Activated CD4-positive, alpha-beta T cell treated with anti-CD3 and anti-CD28 coated beads for 48 hours (primary cell): ENCODE results near the gene GORAB.

ENCODE experiments used
- DNase-seq: peaks from one replicate; pipeline ENCODE4 v3.0.0-alpha.2; 2020

GORAB gene

DNA sequence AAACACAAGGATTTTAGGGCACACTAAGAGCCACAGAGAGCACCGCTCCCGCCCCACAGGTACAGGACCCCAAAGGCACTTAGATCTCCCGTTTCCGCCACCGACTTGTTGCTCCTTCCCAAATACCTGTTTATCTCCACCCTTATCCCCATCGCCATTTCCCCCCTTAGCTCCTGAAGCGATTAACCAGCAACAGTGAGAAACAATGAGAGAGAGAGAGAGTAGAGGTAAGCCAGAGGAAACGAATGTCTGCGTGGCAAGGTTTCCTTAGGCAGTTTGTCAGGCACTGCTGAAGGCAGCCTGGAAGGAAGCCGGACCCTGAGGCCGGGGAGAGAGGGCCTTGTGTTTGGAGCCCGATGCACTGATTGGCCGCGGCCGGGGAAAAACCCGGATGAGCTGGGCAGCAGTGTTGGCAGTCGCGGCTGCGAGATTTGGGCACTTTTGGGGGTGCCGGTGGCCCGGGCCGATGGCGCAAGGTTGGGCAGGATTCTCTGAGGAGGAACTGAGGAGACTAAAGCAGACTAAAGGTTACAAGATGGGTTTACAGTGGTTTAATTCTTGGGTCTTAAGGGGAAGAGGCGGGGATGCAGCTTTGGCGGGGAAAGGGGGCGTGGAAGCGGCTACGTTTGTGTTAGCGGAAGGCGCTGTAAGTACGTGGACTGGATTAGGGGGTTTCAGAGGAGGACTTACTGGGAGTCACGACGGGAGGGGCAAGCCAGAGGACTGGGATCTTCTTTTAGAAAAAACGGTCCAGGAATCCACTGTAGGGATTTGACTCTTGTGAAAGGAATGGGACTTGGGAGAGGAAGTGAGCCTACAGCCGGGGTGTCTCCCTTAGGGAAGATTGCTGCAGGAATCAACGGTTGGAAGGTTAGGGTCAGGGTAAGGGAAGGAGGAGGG lies at the start of gene GORAB:
GORAB (plus strand) TSS at position 409 of the 900 bp plus-strand sequence; CDS start at position 467, 58 bp downstream.
- DNase-seq: peak; percentile 91

DNA sequence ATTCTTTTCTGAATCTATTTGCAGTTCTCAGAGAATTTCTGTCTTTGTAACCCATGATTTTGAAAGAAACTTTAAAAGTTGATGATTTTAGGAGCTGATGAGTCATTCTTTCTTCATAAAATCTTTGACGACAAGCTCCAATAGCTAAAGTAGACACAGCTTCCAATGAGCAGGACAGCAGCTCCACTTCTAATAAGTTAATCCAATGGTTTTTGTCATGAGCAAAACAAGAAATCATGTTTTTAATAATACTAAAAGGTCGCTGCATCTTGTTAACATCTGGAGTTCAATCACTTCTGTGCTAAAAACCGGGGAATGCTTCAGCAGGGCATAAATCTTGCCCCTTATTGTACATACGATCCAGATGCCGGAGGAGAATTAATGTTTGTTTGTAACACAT lies 48.9 kb upstream of the GORAB start:
- DNase-seq: no peak

DNA sequence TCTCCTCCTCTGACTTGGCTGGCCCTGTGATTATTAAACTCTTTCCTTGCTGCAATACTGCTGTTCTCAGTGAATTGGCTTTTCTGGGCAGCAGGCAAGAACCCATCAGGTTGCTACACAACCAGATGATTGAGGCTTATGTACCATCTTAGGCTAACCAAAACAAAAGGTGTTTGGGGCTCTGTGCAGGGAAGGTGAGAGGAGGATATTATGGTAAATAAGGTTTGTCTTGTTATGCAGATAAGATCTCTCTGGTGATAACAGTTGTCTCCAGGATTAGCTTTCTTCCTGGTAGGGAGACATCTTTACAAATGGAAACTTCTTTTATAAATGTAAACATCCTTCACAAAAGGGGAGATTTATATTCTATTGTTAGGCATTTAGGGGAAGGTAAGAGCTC lies 44.5 kb upstream of the GORAB start:
- DNase-seq: no peak

GRCh38 chr1:170491291-170491690 lies 40.7 kb upstream of the GORAB start:
- no peak for DNase-seq

- no peak for DNase-seq
Observed at GRCh38 chr1:170494369-170494768, 37.6 kb upstream of the GORAB start.

- DNase-seq: no peak
Observed at GRCh38 chr1:170495006-170495405, 37.0 kb upstream of the GORAB start.

GRCh38 chr1:170498876-170499275 lies 33.1 kb upstream of the GORAB start:
- no peak for DNase-seq

- DNase-seq: no peak
Observed at GRCh38 chr1:170503665-170504064, 28.3 kb upstream of the GORAB start.

DNA sequence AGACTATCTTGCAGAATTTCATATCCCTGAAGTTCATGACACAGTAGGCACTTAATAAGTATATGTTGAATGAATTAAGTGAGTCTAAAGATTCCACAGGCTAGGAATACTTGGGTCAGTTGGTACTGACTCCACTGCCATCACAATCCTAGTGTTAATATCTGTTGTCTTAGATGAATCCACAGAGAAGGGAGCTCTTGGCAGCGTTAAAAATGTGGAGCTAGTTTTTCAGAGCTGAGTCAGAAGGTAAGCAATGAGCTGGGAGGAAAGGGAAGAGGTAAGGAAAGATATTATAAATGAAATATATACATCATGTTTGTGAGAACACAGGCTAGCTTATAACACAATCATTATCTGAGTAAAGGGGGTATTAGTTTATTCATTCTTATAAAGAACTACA lies 21.8 kb upstream of the GORAB start:
- no peak for DNase-seq

GRCh38 chr1:170511038-170511437 lies 20.9 kb upstream of the GORAB start:
- no peak for DNase-seq

DNA sequence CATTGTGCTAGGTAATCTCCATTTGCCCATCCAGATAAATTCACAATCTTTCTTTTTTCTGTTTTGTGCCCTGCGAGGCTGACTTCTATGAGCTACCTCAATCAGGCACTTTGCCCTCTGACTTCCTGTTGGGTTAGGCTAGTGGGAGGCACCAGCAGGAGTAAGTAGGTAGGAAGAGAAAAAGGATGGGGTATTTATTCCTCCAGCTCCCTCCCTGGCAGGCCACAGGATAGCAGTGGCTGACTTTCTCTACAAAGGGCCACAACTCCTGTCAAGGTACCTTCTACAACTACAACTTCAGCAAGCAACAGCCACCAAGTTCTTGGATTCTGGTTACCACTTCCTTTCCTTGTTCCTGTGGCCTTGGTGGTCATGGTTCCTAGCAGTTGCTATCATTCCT lies 18.8 kb upstream of the GORAB start:
- no peak for DNase-seq

GRCh38 chr1:170518185-170518834 lies 13.7 kb upstream of the GORAB start:
- DNase-seq: no peak

DNA sequence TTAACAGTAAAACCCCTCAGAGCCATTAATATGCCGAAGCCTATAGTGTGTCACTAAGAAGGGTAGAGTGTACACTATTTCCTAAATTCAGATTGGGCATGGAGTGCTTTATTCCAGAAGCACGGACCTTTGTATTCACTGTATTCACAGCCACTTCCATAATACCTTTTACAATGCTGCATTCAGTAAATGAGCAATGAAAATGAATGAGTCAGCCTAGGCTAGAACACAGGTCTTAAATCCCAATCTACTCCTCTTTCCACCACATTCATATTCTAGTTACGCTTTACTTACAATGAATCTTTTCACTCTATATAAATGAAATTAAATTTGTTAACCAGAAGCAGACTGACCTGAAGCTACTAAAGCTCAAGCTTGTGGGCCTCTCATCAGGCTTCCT lies 13.0 kb upstream of the GORAB start:
- no peak for DNase-seq

GRCh38 chr1:170520601-170521000 lies 11.4 kb upstream of the GORAB start:
- DNase-seq: no peak

GRCh38 chr1:170521818-170522217 lies 10.1 kb upstream of the GORAB start:
- DNase-seq: no peak

DNA sequence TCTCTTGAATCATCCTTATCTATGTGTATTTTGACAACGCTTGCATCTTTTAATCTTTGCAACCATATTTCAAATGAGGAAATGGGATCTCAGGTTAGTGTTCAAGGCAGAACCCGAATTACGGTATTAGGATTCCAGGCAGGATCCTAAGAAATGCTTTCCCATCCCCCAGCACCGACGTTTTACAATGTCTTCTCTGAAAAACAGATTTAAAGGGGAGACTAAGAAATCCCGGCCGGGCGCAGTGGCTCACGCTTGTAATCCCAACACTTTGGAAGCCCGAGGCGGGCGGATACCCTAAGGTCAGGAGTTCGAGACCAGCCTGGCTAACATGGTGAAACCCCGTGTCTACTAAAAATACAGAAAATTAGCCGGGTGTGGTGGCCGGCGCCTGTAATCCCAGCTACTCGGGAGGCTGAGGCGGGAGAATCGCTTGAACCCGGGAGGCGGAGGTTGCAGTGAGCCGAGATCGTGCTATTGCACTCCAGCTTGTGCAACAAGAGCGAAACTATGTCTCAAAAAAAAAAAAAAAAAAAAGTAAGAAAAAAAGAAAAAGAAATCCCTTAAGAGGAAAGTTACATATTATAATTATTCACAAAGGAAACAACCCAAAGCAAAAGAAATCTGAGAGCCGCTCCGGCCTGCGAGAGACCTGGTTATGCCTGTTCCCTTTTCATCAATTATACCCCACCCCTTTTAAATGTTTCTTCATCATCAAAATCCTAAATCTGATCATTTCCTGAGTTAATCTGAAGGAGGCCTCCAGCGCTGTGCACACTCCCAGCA lies 801 bp upstream of the GORAB start:
- peak; percentile 13 for DNase-seq

DNA sequence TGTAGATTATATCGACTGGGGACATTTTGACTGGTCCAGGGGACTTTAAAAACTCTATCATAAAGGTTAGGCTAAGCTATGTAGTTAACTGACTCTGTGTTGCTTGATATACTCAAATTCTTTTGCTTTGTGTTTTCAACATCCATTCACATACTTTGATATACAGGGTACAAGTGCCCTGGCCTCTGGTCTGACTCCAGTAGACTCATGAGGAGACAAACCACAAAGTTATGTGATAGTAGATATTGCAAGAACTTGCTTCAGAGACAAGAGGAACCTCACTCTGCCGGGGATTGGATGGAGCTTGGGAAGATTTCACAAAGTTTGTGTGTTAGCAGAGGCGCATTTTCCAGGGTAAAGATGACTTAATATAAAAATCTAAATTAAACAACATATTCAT lies 1.3 kb downstream of the GORAB start:
- DNase-seq: no peak

DNA sequence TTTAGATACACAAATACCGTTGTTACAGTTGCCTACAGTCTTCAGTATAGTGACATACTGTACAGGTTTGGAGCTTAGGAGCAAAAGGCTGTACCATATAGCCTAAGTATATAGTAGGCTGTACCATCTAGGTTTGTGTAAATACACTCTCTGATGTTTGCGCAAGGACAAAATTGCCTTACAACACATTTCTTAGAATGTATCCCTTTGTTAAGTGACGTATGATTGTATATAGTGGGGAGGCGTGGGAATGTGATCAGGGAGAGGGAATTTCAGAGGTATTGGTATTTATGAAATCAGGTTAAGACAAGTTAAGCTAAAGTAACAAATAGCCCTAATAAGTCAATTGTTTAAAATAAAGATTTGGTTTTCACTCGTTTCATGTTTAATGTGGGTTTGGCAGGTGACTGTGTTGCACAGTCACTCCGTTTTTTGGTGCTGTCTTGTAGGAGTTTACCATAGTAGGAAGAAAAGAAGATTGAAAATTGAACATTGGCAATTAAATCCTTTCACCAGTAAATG lies 2.7 kb downstream of the GORAB start:
- DNase-seq: no peak

DNA sequence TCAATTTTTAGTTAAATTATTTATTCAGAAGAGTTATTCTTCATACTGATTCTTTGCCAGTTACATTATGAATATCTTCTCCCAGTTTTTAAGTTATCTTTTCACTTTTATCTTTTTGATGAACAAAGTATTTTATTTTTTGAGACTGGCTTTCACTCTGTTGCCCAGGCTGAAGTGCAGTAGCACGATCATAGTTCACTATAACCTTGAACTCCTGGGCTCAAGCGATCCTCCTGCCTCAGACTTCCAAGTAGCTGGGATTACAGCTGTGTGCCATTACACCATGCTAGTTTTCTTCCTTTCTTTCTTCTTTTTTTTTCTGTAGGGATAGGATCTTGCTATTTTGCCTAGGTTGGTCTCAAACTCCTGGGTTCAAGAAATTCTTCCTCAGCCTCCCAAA lies 3.5 kb downstream of the GORAB start:
- no peak for DNase-seq

- DNase-seq: no peak
Observed at GRCh38 chr1:170536924-170537551, 5.1 kb downstream of the GORAB start.

DNA sequence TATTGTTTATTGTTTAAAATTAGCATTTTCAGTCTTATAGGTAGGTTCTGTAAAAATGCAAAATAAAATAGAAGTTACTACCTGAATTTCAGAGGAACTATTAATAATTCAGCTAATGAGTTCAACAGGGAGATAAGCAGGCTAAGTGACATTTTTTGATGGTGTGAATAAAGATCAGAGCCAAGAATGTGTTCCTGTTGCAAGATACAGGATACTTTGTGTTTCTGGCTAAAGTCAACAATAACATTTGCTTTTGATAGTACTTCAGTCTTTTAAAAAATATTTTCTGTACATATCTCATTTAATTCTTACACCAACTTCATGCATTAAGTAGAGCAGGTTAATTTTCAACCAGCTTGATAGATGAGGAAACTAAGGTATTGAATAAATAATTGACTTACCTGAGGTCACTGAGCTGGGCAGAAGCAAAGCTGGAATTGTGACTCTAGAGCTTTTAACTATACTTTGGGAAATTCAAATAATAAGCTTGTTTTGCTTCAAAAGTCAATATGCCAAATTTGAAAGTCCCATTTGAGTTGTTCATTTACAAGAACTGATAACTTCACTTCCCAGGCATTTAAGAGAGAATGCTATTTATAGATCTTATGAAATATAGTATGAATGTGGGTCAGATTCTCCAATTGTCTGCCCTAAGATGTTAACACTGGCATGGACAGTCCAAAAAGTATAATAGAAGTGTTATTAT lies 6.0 kb downstream of the GORAB start:
- DNase-seq: no peak

DNA sequence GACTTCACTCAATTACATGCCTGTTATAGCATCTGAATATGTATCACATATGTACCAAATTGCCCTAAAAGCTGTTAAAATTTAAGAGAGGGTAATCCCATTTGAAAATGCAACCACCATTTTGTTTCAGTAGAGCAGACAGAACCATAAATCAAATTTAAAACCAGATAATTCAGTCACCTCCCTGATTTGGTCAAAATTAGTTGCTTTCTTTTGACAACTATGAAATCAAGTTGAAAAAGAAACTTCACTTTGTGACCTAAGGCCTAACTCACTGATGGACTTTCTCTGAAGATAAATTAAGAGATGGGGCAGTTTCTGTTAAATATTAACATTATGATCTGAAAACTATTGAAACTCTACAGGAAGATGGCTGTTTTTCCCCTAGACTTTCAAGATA lies 6.7 kb downstream of the GORAB start:
- DNase-seq: no peak
